ENCODE results near the gene ZNF69.
"Not testable (repeated sequence)": the region's sequence is repeated elsewhere in the genome, so short reads cannot be mapped to it uniquely, and the experiment has no call there.

ZNF69 gene

DNA sequence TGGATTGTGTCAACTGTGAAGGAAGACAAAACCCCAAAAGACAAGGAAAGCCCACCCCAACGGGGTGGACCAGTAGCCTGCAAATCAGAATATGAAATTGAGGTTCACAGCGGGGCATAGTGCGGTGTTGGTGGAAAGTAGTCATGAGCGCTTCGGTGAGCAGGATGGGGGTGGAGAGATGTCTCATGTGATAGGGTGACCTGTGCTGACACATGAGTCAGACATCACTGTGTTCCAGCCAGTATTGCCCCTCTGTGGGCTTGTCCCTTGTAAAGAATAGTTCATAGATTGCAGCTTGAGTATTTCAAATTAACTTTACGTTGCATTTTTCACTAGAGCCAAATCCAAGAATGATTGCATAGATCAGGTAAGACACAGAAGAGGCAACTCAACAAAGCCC, 7.3 kb downstream of the ZNF69 start:
- no peak for DNase-seq (ENCODE audit: low spot score)

DNA sequence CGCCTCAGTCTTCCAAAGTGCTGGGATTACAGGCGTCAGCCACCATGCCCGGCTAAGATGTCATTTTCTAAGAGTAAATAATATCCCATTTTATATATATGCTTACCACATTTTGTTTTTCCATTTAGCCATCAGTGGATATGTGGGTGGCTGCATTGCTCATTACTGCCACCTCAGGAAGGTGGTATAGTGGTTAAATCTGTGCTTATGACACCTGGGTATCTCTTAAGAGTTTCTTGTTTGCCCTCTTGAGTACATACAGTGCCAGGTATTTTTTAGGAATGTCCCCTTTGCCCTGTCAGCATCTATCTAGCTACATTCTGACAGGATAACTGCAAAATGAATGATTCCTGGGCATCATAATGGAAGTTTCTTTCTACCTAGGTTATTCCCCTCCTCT, 14.6 kb downstream of the ZNF69 start:
- DNase-seq (ENCODE audit: low spot score) = no peak

- DNase-seq (ENCODE audit: low spot score) = no peak
Measured at GRCh38 chr19:11905928-11906327, 18.3 kb downstream of the ZNF69 start.

- DNase-seq (ENCODE audit: low spot score) = not testable (repeated sequence)
Measured at GRCh38 chr19:11911937-11912336, 24.4 kb downstream of the ZNF69 start.

DNA sequence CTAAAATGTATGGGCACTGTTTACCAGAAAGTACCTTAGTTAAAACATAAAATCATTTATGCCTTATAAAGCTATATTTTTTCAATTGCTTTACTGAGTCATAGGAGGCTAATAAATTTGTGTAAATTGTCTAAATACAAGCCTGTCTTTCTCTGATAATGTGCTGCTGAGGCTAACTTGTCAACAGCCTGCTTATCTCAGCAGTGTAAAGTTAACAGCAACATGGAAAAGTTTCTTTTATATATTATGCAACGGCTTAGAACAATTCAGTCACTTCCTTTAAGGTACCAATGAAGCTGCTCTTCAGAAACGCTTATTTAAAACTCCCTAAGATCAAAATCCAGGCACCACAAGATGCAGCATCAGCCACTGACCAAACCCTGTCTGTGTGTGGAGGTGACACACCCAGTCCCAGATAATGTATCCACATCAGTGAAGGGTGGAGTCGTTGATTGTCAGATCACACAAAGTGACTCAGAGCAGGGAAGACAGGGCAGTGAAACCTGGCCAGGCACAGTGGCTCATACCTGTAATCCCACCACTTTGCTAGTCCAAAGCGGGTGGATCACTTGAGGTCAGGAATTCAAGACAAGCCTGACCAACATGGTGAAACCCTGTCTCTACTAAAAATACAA, 27.0 kb downstream of the ZNF69 start:
- DNase-seq (ENCODE audit: low spot score) = not testable (repeated sequence)

GRCh38 chr19:11921852-11922495, 34.4 kb downstream of the ZNF69 start:
- DNase-seq (ENCODE audit: low spot score) = no peak

DNA sequence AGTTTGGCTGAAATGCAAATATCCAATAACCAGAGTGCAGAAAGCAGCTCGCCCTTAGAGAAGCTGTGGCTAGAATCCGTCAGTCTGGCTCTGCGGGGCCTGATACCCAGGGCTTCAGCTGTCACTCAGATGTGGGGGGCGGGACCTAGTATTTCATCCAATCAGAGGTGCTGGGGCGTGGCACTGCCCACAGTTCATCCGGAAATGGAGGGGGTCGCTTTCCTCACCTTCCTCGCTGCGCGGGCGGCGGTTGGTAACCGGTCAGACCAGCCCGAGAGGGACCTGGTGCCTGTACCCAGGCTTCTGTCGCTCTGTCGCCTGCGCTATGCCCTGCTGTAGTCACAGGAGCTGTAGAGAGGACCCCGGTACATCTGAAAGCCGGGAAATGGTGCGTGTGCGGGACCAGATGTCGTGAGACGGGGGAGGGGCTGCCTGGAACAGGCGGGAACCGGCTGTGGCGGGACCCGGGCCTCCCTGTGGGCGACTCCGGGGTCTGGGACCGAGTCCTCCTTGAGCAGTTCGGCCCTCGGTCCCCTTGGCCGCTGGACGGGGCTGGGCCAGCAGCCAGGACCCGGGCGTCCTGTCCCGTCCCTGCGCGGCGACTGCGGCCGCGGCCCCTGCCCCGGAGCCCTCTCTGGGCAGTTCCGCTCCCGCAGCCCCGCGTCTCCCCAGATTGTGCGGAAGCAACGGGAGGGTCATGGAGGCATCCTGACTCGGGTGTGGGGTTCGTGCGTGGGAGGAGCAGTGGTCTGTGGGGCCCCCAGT, 37.5 kb downstream of the ZNF69 start, which contains the start of gene ZNF700:
TSS of gene ZNF700 (plus strand) at position 222 of the 765 bp plus-strand sequence. CDS start at position 326, 104 bp downstream.
- DNase-seq (ENCODE audit: low spot score) = peak; percentile 94

DNA sequence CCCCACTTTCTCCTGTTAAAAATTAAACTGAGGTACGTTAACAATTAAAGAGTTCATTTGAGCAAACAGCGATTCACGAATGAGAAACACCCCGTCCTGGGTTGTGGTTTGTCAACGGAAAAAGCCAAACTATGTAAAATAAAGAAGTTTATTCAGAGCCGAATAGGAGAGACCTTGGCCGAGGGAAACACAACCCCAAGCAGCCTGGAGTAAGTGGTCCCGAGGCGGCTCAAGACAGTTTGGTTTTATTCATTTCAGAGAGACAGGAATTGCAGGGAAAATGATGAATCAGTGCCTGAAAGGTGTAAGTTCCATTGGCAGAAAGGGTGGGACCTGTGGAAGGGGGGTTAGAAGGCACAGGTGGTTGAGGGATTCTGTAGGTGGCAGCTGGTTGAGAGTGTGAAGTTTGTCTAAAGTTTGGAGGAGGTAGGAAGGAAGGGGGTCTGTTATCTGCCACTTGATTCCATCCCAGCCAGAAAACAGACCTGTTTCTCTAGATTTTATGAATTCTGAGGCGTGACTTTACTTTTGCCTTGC, 38.1 kb downstream of the ZNF69 start:
- not testable (repeated sequence) for DNase-seq (ENCODE audit: low spot score)

DNA sequence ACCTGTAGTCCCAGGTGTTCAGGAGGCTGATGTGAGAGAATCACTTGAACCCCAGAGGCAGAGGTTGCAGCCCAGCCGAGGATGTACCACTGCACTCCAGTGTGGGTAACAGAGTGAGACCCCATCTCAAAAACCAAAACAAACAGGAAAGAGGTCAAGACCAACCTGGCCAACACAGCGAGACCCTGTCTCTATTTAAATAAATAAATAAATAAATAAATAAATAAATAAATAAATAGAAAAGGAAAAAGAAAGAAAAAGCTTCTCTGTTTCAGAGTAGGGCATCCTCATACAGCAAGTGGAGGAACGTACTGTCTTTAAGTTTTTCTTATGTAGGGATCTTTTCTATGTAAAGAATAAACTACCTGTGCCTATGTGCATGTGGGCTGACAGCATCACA, 39.6 kb downstream of the ZNF69 start:
- DNase-seq (ENCODE audit: low spot score) = no peak

- no peak for DNase-seq (ENCODE audit: low spot score)
Measured at GRCh38 chr19:11931051-11931450, 43.5 kb downstream of the ZNF69 start.

DNA sequence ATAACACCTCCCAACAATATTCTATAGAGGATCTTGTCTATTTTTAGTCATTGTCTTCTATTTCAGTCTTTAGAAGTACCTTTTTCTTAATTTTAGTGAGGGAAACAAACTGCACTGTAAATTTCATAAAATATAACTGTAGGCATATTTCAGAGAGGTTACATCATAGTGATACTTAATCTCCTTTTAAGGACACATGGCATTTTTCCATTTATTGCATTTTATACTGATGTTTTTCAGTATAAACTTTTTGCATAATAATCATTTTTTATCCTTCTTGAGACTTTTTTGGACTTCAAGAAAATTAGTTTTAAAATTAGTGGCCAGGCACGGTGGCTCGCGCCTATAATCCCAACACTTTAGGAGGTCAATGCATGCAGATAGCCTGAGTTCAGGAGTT, 43.9 kb downstream of the ZNF69 start:
- no peak for DNase-seq (ENCODE audit: low spot score)

DNA sequence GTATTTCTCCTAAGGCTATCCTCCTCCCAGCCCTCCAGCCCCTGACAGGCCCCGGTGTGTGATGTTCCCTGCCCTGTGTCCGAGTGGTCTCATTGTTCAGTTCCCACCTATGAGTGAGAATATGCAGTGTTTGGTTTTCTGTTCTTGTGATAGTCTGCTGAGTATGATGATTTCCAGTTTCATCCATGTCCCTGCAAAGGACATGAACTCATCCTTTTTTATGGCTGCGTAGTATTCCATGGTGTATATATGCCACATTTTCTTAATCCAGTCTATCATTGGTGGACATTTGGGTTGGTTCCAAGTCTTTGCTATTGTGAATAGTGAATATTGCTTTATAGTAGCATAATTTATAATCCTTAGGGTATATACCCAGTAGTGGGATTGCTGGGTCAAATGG, 48.2 kb downstream of the ZNF69 start:
- DNase-seq (ENCODE audit: low spot score) = not testable (repeated sequence)

- not testable (repeated sequence) for DNase-seq (ENCODE audit: low spot score)
Measured at GRCh38 chr19:11938383-11938782, 50.8 kb downstream of the ZNF69 start.

DNA sequence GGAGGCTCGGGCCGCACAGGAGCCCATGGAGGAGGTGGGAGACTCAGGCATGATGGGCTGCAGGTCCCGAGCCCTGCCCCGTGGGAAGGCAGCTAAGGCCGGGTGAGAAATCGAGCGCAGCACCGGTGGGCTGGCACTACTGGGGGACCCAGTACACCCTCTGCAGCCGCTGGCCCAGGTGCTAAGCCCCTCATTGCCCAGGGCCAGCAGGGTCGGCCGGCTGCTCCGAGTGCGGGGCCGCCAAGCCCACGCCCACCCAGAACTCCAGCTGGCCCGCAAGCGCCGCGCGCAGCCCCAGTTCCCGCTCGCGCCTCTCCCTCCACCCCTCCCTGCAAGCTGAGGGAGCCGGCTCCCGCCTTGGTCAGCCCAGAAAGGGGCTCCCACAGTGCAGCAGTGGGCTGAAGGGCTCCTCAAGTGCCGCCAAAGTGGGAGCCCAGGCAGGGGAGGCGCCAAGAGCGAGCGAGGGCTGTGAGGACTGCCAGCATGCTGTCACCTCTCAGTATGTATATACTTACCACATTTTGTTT, 53.8 kb downstream of the ZNF69 start:
- DNase-seq (ENCODE audit: low spot score) = not testable (repeated sequence)

GRCh38 chr19:11942008-11942842, 54.6 kb downstream of the ZNF69 start:
- no peak for DNase-seq (ENCODE audit: low spot score)

- no peak for DNase-seq (ENCODE audit: low spot score)
Measured at GRCh38 chr19:11942843-11943108, 55.2 kb downstream of the ZNF69 start.

DNA sequence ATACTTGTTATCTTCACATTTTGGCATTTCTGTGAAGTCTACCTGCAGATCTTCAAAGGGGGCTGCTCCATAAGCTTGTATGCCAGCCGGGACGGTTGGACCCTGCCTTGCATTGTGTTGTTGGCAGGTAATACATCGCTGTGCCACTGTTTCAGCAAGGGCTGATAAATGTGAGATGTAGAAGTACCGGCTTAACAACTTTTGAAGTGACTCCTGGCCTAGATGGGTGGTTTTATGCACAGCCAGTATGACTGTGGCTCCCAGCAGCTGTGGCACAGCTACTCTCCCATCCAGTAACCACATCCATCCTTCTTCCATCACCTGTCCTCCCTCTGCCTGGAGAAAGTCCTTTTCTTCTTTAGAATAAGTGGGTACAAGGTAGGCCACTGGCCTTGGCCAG, 57.1 kb downstream of the ZNF69 start:
- DNase-seq (ENCODE audit: low spot score) = no peak

GRCh38 chr19:11948646-11949045, 61.1 kb downstream of the ZNF69 start:
- DNase-seq (ENCODE audit: low spot score) = no peak

DNA sequence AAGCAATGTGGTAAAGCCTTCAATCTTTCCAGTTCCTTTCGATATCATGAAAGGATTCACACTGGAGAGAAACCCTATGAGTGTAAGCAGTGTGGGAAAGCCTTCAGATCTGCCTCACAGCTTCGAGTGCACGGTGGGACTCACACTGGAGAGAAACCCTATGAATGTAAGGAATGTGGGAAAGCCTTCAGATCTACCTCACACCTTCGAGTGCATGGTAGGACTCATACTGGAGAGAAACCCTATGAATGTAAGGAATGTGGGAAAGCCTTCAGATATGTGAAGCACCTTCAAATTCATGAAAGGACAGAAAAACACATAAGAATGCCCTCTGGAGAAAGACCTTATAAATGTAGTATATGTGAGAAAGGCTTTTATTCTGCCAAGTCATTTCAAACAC, 61.6 kb downstream of the ZNF69 start:
- no peak for DNase-seq (ENCODE audit: low spot score)

DNA sequence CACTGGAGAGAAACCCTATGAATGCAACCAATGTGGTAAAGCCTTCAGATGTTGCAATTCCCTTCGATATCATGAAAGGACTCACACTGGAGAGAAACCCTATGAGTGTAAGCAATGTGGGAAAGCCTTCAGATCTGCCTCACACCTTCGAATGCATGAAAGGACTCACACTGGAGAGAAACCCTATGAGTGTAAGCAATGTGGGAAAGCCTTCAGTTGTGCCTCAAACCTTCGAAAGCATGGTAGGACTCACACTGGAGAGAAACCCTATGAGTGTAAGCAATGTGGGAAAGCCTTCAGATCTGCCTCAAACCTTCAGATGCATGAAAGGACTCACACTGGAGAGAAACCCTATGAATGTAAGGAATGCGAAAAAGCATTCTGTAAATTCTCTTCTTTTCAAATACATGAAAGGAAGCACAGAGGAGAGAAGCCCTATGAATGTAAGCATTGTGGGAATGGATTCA, 62.1 kb downstream of the ZNF69 start:
- not testable (repeated sequence) for DNase-seq (ENCODE audit: low spot score)

DNA sequence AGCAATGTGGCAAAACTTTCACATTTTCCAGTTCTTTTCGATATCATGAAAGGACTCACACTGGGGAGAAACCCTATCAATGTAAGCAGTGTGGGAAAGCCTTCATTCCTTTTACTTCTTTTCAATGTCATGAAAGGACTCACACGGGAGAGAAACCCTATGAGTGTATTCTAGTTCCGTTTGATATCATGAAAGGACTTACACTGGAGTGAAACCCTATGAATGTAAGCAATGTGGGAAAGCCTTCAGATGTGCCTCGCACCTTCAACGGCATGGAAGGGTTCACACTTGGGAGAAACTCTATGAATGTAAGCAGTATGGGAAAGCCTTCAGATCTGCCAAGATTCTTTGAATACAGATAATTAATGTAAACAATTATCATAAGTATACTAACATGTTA, 62.7 kb downstream of the ZNF69 start:
- no peak for DNase-seq (ENCODE audit: low spot score)
